GM18519 (cell line): ENCODE data around the gene MAFB.

Source experiments
- ATAC-seq: cut with Tn5 transposase; IDR thresholded peaks from one replicate; pipeline ENCODE4 v1.9.1; 2021; ENCODE audit warnings: mild to moderate bottlenecking, moderate library complexity; ENCODE audit not compliant: unreplicated experiment, low FRiP score

MAFB gene

GRCh38 chr20:40635971-40636370 is 53.1 kb downstream of the MAFB start:
- no peak for ATAC-seq
